ENCODE measurements around the gene ORM1. TPM values are rescaled to one million over a fixed set of nuclear protein-coding genes. Genes with fewer than 3 reads are reported as not detected.

The ORM1 gene
- total and polyA plus RNA-seq, 2 donors (not counting 1 experiment from before 2014, with no cell fraction given): not detected

DNA sequence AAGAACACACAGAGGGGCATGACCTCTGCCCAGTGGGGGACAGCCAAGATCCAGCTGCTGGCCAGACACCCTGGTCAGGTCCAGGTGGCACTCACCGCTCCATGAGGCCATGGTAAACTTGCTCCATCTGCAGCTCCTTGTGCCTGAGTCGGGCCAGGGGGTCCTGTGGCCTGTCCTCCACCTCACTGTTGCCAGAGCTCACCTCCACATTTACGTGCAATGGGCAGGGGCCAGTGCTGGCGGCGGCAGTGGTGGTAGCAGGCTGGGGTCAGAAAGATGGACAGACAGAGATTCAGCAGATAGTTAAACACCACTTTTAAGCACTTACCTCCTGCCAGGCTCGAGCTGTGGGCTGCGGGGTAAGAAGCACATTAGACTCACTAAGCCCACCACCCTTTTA, 36.9 kb downstream of the ORM1 start:
- Histone ChIP-seq H3K27ac (ENCODE audit: insufficient read depth, low read length) (no peak overlapping the region), H3K9me3 (ENCODE audit: control insufficient read depth, insufficient read depth, low read depth, low read length) (no peaks in the 10 kb centered on the region), H3K27me3 (ENCODE audit: control insufficient read depth, insufficient read depth, low read length) (no peaks in the 10 kb centered on the region), H2AFZ (ENCODE audit: low read length) (no peak overlapping the region), H3K4me1 (ENCODE audit: control insufficient read depth, extremely low read depth, insufficient read depth, low read length) (peaks cover 6% of the 10 kb centered on the region), H3K36me3 (ENCODE audit: control insufficient read depth, insufficient read depth, low read length) (peaks cover 22% of the 10 kb centered on the region), H4K20me1 (ENCODE audit: control insufficient read depth, extremely low read depth, insufficient read depth, low read length) (no peaks in the 10 kb centered on the region), H3K79me2 (ENCODE audit: control insufficient read depth, insufficient read depth, low read length) (no peaks in the 10 kb centered on the region), H3K9ac (ENCODE audit: insufficient read depth, low read length) (no peak overlapping the region), H3K4me2 (ENCODE audit: extremely low read depth, insufficient read depth, low read length) (no peak overlapping the region), H3K4me3 (replicated peaks in 1 of 4; ENCODE audit: control extremely low read depth in 1 of 4, insufficient read depth in 1 of 4, low read depth in 3 of 4, low read length in 4 of 4) (no peak overlapping the region)
- DNase-seq (ENCODE audit: low read depth in 2 of 2): no peak
- no peak for TF ChIP-seq EZH2 (IDR thresholded peaks at IDR 0.05; ENCODE audit: low read length, missing control alignments)
- TF ChIP-seq, protein P1, sequence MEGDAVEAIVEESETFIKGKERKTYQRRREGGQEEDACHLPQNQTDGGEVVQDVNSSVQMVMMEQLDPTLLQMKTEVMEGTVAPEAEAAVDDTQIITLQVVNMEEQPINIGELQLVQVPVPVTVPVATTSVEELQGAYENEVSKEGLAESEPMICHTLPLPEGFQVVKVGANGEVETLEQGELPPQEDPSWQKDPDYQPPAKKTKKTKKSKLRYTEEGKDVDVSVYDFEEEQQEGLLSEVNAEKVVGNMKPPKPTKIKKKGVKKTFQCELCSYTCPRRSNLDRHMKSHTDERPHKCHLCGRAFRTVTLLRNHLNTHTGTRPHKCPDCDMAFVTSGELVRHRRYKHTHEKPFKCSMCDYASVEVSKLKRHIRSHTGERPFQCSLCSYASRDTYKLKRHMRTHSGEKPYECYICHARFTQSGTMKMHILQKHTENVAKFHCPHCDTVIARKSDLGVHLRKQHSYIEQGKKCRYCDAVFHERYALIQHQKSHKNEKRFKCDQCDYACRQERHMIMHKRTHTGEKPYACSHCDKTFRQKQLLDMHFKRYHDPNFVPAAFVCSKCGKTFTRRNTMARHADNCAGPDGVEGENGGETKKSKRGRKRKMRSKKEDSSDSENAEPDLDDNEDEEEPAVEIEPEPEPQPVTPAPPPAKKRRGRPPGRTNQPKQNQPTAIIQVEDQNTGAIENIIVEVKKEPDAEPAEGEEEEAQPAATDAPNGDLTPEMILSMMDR (conservative IDR thresholded peaks at IDR 0.05 in 1 of 2, IDR thresholded peaks at IDR 0.05 in 1 of 2; ENCODE audit: low read depth in 1 of 2, low read length in 2 of 2): no peak

DNA sequence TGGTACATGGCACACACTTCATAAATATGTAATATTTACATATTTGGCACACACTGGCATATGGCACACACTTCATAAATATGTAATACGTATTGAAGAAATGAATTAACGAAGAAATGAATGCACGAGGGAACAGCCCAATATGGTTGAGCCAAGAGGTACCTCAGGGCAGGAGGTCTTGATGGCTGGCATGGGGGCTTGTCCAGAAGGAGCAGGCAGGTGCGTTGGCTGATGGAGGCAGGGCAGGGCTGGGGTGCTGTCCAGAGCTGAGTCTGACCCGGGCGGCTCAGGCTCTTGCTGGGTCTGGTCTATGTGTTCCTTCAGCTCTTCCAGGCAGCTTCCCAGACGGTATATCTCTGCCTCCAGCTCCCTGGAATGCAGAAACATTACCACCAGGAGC, 38.6 kb downstream of the ORM1 start:
- no peaks in the 10 kb centered on the region for H4K20me1 ChIP-seq (ENCODE audit: control insufficient read depth, extremely low read depth, insufficient read depth, low read length)
- H3K27ac ChIP-seq (ENCODE audit: insufficient read depth, low read length): no peak overlapping the region
- no peaks in the 10 kb centered on the region for H3K9me3 ChIP-seq (ENCODE audit: control insufficient read depth, insufficient read depth, low read depth, low read length)
- no peak overlapping the region for H2AFZ ChIP-seq (ENCODE audit: low read length)
- H3K36me3 ChIP-seq (ENCODE audit: control insufficient read depth, insufficient read depth, low read length): peaks cover 22% of the 10 kb centered on the region
- H3K4me2 ChIP-seq (ENCODE audit: extremely low read depth, insufficient read depth, low read length): no peak overlapping the region
- H3K27me3 ChIP-seq (ENCODE audit: control insufficient read depth, insufficient read depth, low read length): no peaks in the 10 kb centered on the region
- TF ChIP-seq EZH2 (IDR thresholded peaks at IDR 0.05; ENCODE audit: low read length, missing control alignments): no peak
- TF ChIP-seq, protein P1 (conservative IDR thresholded peaks at IDR 0.05 in 1 of 2, IDR thresholded peaks at IDR 0.05 in 1 of 2; ENCODE audit: low read depth in 1 of 2, low read length in 2 of 2): no peak
- peaks cover 7% of the 10 kb centered on the region for H3K4me1 ChIP-seq (ENCODE audit: control insufficient read depth, extremely low read depth, insufficient read depth, low read length)
- no peak overlapping the region for H3K9ac ChIP-seq (ENCODE audit: insufficient read depth, low read length)
- no peak overlapping the region for H3K4me3 ChIP-seq (replicated peaks in 1 of 4; ENCODE audit: control extremely low read depth in 1 of 4, insufficient read depth in 1 of 4, low read depth in 3 of 4, low read length in 4 of 4)
- H3K79me2 ChIP-seq (ENCODE audit: control insufficient read depth, insufficient read depth, low read length): no peaks in the 10 kb centered on the region
- DNase-seq (ENCODE audit: low read depth in 2 of 2): no peak

DNA sequence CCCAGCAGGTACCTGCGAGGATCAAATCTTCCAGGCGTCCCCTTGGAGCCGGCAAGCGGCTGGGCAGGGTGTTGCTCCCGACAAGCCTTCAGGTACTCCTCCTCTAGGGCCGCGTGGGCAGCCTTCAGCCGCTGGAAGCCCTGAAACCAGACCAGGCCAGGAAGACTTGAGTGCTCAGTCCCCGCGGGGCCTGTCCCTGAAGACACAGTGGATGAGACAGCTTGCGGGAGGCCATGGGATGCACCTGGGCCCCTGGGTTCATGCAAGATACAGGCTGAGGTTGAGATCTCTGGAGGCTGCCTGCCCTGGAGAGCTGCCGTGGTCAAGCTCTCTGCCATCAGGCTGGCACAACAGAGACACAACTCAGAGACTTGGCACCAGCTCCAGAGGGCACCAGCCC, 39.5 kb downstream of the ORM1 start:
- H3K36me3 ChIP-seq (ENCODE audit: control insufficient read depth, insufficient read depth, low read length): peaks cover 16% of the 10 kb centered on the region
- H2AFZ ChIP-seq (ENCODE audit: low read length): no peak overlapping the region
- no peaks in the 10 kb centered on the region for H3K27me3 ChIP-seq (ENCODE audit: control insufficient read depth, insufficient read depth, low read length)
- H4K20me1 ChIP-seq (ENCODE audit: control insufficient read depth, extremely low read depth, insufficient read depth, low read length): no peaks in the 10 kb centered on the region
- peaks cover 10% of the 10 kb centered on the region for H3K4me1 ChIP-seq (ENCODE audit: control insufficient read depth, extremely low read depth, insufficient read depth, low read length)
- H3K4me2 ChIP-seq (ENCODE audit: extremely low read depth, insufficient read depth, low read length): no peak overlapping the region
- no peaks in the 10 kb centered on the region for H3K79me2 ChIP-seq (ENCODE audit: control insufficient read depth, insufficient read depth, low read length)
- H3K9ac ChIP-seq (ENCODE audit: insufficient read depth, low read length): no peak overlapping the region
- no peak for TF ChIP-seq EZH2 (IDR thresholded peaks at IDR 0.05; ENCODE audit: low read length, missing control alignments)
- TF ChIP-seq, protein P1 (conservative IDR thresholded peaks at IDR 0.05 in 1 of 2, IDR thresholded peaks at IDR 0.05 in 1 of 2; ENCODE audit: low read depth in 1 of 2, low read length in 2 of 2): no peak
- no peak overlapping the region for H3K27ac ChIP-seq (ENCODE audit: insufficient read depth, low read length)
- no peaks in the 10 kb centered on the region for H3K9me3 ChIP-seq (ENCODE audit: control insufficient read depth, insufficient read depth, low read depth, low read length)
- no peak overlapping the region for H3K4me3 ChIP-seq (replicated peaks in 1 of 4; ENCODE audit: control extremely low read depth in 1 of 4, insufficient read depth in 1 of 4, low read depth in 3 of 4, low read length in 4 of 4)
- no peak for DNase-seq (ENCODE audit: low read depth in 2 of 2)
